Activated CD8-positive, alpha-beta memory T cell treated with anti-CD3 and anti-CD28 coated beads, Interleukin-2, amount 50 U/mL, for 24 hours (primary cell): ENCODE results near the gene TMEM107.

Experiments used
- DNase-seq: peaks from one replicate; pipeline ENCODE4 v3.0.0-alpha.2; 2020; ENCODE audit errors: extremely low read depth

The TMEM107 gene

GRCh38 chr17:8162233-8162996 lies 13.8 kb downstream of the TMEM107 start, which contains the start of gene VAMP2:
TSS of gene VAMP2 (minus strand) at chr17:8162948. CDS start at chr17:8162879, 69 bp downstream.
- no peak for DNase-seq

- no peak for DNase-seq
Measured at GRCh38 chr17:8161289-8162232, 14.6 kb downstream of the TMEM107 start.

- no peak for DNase-seq
Measured at GRCh38 chr17:8160741-8161221, 15.4 kb downstream of the TMEM107 start.

GRCh38 chr17:8160224-8160577 lies 16.0 kb downstream of the TMEM107 start:
- DNase-seq, result no peak

GRCh38 chr17:8159459-8160223 lies 16.5 kb downstream of the TMEM107 start:
- DNase-seq, result no peak

GRCh38 chr17:8159032-8159400 lies 17.2 kb downstream of the TMEM107 start:
- DNase-seq, result no peak

GRCh38 chr17:8158267-8159031 lies 17.7 kb downstream of the TMEM107 start:
- DNase-seq, result peak; percentile 81

GRCh38 chr17:8156246-8156992 lies 19.8 kb downstream of the TMEM107 start:
- peak; percentile 100 for DNase-seq

GRCh38 chr17:8155996-8156245 lies 20.3 kb downstream of the TMEM107 start:
- no peak for DNase-seq

GRCh38 chr17:8155231-8155995 lies 20.8 kb downstream of the TMEM107 start:
- DNase-seq, result no peak

- no peak for DNase-seq
Measured at GRCh38 chr17:8154608-8155155, 21.5 kb downstream of the TMEM107 start.

- no peak for DNase-seq
Measured at GRCh38 chr17:8153957-8154607, 22.1 kb downstream of the TMEM107 start.

GRCh38 chr17:8153525-8153956 lies 22.6 kb downstream of the TMEM107 start:
- DNase-seq, result no peak

- no peak for DNase-seq
Measured at GRCh38 chr17:8153031-8153451, 23.1 kb downstream of the TMEM107 start.

- no peak for DNase-seq
Measured at GRCh38 chr17:8152112-8152775, 23.9 kb downstream of the TMEM107 start, which contains the start of gene PER1. TSS of gene PER1 (minus strand) at chr17:8152404. CDS start at chr17:8150706, 1,698 bp downstream.

GRCh38 chr17:8151641-8152111 lies 24.5 kb downstream of the TMEM107 start:
- no peak for DNase-seq

GRCh38 chr17:8151120-8151640 lies 25.0 kb downstream of the TMEM107 start:
- peak; percentile 74 for DNase-seq
